SK-N-SH treated with all-trans-retinoic acid at 6 μM for 48 hours (cell line): ENCODE measurements around the gene GLI2.

Source experiments
- ARNTL ChIP-seq: fragments of 450-650 bp; formaldehyde crosslinking; IDR thresholded peaks from 2 replicates; pipeline ENCODE4 v1.5.0; 2020; ENCODE audit warnings: low read depth, mild to moderate bottlenecking, moderate library complexity, borderline replicate concordance
- BACH2 ChIP-seq: fragments of 250-450 bp; sonication (Bioruptor Pico); IDR thresholded peaks from 2 replicates; pipeline ENCODE4 v1.9.0; 2021; ENCODE audit warnings: mild to moderate bottlenecking, borderline replicate concordance
- CSRNP3 ChIP-seq: fragments of 250-450 bp; sonication (Bioruptor Pico); IDR thresholded peaks from 2 replicates; pipeline ENCODE4 v1.5.1; 2021; ENCODE audit warnings: mild to moderate bottlenecking, moderate library complexity
- ESRRG ChIP-seq: fragments of 250-450 bp; sonication (Bioruptor Pico); IDR thresholded peaks from 2 replicates; pipeline ENCODE4 v1.6.1; 2021; ENCODE audit warnings: mild to moderate bottlenecking
- TCF4 ChIP-seq: fragments of 250-450 bp; sonication (Bioruptor Pico); IDR thresholded peaks from 2 replicates; pipeline ENCODE4 v1.8.0; 2021; ENCODE audit warnings: mild to moderate bottlenecking, moderate library complexity, borderline replicate concordance
- TOX ChIP-seq: fragments of 250-450 bp; sonication (Bioruptor Pico); IDR thresholded peaks from 2 replicates; pipeline ENCODE4 v1.8.0; 2021; ENCODE audit warnings: mild to moderate bottlenecking, moderate library complexity, borderline replicate concordance
- ZC3H10 ChIP-seq: fragments of 250-450 bp; sonication (Bioruptor Pico); IDR thresholded peaks from 2 replicates; pipeline ENCODE4 v1.5.1; 2021; ENCODE audit warnings: mild to moderate bottlenecking, moderate library complexity
- ZFP3 ChIP-seq: fragments of 250-450 bp; sonication (Bioruptor Pico); IDR thresholded peaks from 2 replicates; pipeline ENCODE4 v1.5.0; 2020; ENCODE audit warnings: mild to moderate bottlenecking, moderate library complexity
- ZFP30 ChIP-seq: fragments of 450-650 bp; formaldehyde crosslinking; IDR thresholded peaks from 2 replicates; pipeline ENCODE4 v1.5.0; 2022; ENCODE audit warnings: mild to moderate bottlenecking, moderate library complexity
- ZNF70 ChIP-seq: fragments of 450-650 bp; formaldehyde crosslinking; IDR thresholded peaks from 2 replicates; pipeline ENCODE4 v1.5.0; 2020; ENCODE audit warnings: mild to moderate bottlenecking, moderate library complexity
- TF ChIP-seq, protein P1 (sequence below): fragments of 250-450 bp; sonication (Bioruptor Pico); IDR thresholded peaks from 2 replicates; pipeline ENCODE4 v1.8.0; 2020; ENCODE audit warnings: mild to moderate bottlenecking, moderate library complexity, borderline replicate concordance

GRCh38 chr2:120744817-120745216 lies 9.1 kb downstream of the GLI2 start:
- TF ChIP-seq ZC3H10 (no peak), CSRNP3 (CRISPR knock-in tag) (no peak), TOX (CRISPR knock-in tag) (no peak), ESRRG (no peak), ZFP30 (CRISPR knock-in tag) (no peak), ARNTL (CRISPR knock-in tag) (no peak), ZNF70 (no peak), ZFP3 (CRISPR knock-in tag) (no peak), BACH2 (CRISPR knock-in tag) (no peak), TCF4 (no peak)
- TF ChIP-seq, protein P1, sequence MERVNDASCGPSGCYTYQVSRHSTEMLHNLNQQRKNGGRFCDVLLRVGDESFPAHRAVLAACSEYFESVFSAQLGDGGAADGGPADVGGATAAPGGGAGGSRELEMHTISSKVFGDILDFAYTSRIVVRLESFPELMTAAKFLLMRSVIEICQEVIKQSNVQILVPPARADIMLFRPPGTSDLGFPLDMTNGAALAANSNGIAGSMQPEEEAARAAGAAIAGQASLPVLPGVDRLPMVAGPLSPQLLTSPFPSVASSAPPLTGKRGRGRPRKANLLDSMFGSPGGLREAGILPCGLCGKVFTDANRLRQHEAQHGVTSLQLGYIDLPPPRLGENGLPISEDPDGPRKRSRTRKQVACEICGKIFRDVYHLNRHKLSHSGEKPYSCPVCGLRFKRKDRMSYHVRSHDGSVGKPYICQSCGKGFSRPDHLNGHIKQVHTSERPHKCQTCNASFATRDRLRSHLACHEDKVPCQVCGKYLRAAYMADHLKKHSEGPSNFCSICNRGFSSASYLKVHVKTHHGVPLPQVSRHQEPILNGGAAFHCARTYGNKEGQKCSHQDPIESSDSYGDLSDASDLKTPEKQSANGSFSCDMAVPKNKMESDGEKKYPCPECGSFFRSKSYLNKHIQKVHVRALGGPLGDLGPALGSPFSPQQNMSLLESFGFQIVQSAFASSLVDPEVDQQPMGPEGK (CRISPR knock-in tag): no peak
